GM13977 (cell line): ENCODE measurements around the gene PRKCE.

Experiments used
- DNase-seq: peaks from one replicate; pipeline ENCODE4 v3.0.0; 2012; ENCODE audit warnings: low spot score
- in situ Hi-C: fragments of 300-500 bp; cut with MboI; formaldehyde crosslinking; loops from one replicate; pipeline ENCODE4 v1.12.0; 2022; ENCODE audit warnings: low sequenced_read_pairs, low pct_unique_long_range_greater_than_20kb, mixed read lengths, inconsistent platforms; ENCODE audit not compliant: unreplicated experiment
- TF ChIP-seq, protein P1 (sequence below): IDR thresholded peaks from 2 replicates; pipeline ENCODE4 v1.5.1; 2012; ENCODE audit warnings: mild to moderate bottlenecking, control low read depth; ENCODE audit not compliant: insufficient read depth; ENCODE audit errors: extremely low read depth, missing control alignments

The PRKCE gene

DNA sequence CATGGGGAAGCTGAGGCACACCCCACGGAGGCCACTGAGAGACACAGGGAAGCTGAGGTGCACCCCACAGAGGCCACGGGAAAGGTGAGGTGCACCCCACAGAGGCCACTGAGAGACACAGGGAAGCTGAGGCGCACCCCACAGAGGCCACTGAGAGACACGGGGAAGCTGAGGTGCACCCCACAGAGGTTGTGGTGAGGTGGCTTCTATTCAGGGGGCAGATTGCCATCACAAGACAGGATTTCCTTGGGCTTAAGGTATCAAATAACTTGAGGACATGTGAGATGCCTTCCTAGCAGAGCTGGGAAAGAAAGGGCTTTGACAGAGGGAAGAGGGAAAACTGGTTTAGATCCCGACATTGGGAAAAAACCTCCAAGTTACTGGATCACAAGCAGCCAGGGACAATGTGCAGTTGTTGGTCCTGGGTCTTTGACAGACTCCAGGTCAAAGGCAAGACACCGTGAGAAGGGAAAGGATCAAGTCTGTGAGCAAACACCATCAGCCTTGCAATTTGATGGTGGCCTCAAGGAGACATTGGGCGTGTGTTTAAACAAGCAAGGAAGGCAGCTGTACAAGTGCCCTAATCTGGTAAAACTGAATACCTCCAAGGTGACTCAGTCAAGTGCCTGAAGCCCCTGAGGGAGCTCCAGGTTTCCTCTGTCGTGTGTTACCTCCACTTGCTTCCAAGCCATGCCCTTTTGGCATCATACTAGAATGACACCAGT, 512.5 kb downstream of the PRKCE start:
- TF ChIP-seq, protein P1, sequence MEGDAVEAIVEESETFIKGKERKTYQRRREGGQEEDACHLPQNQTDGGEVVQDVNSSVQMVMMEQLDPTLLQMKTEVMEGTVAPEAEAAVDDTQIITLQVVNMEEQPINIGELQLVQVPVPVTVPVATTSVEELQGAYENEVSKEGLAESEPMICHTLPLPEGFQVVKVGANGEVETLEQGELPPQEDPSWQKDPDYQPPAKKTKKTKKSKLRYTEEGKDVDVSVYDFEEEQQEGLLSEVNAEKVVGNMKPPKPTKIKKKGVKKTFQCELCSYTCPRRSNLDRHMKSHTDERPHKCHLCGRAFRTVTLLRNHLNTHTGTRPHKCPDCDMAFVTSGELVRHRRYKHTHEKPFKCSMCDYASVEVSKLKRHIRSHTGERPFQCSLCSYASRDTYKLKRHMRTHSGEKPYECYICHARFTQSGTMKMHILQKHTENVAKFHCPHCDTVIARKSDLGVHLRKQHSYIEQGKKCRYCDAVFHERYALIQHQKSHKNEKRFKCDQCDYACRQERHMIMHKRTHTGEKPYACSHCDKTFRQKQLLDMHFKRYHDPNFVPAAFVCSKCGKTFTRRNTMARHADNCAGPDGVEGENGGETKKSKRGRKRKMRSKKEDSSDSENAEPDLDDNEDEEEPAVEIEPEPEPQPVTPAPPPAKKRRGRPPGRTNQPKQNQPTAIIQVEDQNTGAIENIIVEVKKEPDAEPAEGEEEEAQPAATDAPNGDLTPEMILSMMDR, result no peak
- no peak for DNase-seq
- in situ Hi-C loops, result no loop called here

DNA sequence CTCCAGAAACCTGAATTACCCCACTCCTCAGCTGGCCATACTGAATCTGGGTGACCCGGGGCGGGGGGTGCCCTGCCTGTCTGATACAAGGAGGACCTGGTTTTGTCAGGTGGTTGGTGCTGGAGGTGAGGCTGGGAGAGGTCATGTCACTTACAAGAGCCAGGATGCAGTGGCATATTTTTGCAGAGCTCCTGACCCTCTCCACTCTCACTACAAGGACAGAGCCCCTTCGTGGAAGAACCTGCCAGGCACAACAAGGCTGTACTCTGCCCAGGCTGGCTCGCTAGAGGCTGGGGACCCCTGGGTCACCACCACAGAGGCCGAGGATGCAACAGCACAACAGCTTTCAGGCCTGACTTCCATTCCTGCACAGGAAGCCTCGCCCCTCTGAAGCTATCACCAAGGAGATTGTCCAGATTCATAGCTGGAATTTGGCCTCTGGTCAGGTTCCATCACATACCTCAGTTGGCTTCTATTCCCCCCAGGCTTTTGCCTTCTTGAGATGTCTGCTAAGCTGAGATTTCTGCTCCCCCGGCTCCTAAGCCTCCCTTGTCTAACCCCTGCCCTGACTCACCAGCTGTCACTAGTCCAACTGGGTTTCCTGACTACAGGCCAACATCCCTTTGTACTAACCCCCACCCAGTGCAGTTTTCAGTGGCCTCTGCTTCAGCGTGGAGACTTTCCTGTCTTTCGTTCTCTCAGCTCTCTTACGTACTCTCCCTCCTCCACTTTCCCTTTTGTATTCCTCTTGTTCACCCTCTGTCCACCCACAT, 513.2 kb downstream of the PRKCE start:
- DNase-seq, result no peak
- TF ChIP-seq, protein P1, result no peak
- in situ Hi-C loops, result no loop called here

DNA sequence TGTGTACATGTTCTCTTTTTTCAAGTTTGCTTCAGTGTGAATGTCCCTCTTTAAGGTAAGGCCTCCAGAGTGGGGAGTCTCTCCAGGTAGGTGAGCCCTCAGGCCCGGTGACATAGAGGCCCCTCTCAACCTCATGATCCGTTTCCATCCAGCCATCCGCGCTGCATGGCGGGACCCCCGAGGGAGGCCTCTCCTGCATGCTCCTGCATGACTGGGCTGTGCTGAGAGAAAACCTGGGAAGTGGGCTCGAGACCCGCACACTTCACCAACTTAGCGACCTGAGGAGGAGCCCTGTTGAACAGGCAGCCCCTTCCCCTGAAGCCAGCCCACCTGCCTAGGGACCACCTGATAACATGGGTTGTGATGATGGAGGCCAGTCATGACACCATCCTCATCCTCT, 514.4 kb downstream of the PRKCE start:
- in situ Hi-C loops, result no loop called here
- TF ChIP-seq, protein P1, result no peak
- DNase-seq, result no peak

DNA sequence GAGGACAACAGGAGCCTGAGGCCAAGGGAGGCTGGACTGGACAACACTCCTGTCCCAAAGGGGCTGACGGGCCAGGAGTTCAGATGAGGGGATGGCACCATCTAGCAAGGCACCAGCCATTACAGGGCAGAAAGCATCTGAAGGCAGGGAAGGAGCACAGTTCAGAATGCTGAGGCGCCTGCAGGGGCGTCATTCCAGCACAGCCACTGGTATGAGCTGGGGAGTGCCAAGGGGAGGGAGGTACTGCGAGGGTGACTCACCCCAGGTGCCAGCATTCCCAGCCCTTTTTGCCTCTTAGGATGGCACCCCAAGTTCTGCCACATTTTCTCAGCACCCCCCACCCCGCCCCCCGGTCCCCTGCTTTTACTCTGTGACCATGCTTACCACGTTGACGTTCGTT, 515.9 kb downstream of the PRKCE start:
- in situ Hi-C loops, result no loop called here
- TF ChIP-seq, protein P1, result no peak

DNA sequence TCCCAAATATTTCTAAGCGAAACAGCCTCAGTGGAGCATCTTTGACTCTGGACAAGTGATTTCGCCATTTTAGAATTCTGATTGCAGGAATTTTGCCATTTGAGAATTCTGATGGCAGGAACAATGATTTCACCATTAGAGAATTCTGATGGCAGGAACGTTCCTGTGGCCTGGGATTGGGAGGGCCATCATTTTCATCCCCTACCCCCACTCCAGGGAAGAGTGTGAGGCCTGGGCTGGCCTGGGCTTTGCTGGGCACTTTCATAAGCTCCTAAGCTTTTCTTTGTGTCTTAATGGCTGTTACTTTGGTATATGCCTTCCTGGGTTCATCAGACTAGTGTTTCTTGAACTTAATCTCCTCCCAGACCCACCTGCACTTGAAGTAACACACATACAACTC, 516.4 kb downstream of the PRKCE start:
- TF ChIP-seq, protein P1, result no peak
- no peak for DNase-seq
- in situ Hi-C loops, result no loop called here

More for the DNA sequence above, 515.9 kb downstream of the PRKCE start:
- DNase-seq, result no peak

DNA sequence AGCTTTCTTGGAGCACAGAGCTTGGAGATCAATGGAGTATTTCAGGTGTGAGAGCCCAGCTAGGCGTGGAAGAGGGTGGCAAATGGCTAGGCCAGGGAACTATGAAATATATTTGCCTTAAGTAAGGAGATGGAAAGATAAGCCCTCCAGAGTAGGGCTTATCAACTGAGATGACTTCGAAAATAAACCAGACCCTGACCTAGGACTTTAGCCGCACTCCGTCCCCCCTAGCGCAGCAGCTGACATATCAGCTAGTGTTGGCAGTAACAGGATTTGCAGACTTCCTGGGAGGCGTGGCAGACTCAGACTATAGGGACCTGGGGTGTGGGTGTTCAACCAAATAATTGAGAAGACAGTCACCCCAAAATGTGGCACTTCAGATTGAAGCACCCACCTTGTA, 518.0 kb downstream of the PRKCE start:
- in situ Hi-C loops, result no loop called here
- no peak for DNase-seq
- TF ChIP-seq, protein P1, result no peak
